ENCODE results near the gene NINJ1.

GRCh38 chr9:93169444-93169843 is 35.4 kb upstream of the NINJ1 start:
- TF ChIP-seq CTCF (IDR thresholded peaks at IDR 0.05) (no peak), REST (IDR thresholded peaks at IDR 0.05; ENCODE audit: insufficient read depth in 1 of 2, low read depth in 2 of 2, low read length in 1 of 2) (no peak)
